Measurements from ENCODE around the gene TMEM25. TPM values are rescaled to one million over a fixed set of nuclear protein-coding genes. Genes with fewer than 3 reads are reported as not detected.
"Not testable (repeated sequence)": the region's sequence is repeated elsewhere in the genome, so short reads cannot be mapped to it uniquely, and the experiment has no call there.

TMEM25 gene
- total RNA-seq: 5.5 and 7.9 TPM in 2 replicates

DNA sequence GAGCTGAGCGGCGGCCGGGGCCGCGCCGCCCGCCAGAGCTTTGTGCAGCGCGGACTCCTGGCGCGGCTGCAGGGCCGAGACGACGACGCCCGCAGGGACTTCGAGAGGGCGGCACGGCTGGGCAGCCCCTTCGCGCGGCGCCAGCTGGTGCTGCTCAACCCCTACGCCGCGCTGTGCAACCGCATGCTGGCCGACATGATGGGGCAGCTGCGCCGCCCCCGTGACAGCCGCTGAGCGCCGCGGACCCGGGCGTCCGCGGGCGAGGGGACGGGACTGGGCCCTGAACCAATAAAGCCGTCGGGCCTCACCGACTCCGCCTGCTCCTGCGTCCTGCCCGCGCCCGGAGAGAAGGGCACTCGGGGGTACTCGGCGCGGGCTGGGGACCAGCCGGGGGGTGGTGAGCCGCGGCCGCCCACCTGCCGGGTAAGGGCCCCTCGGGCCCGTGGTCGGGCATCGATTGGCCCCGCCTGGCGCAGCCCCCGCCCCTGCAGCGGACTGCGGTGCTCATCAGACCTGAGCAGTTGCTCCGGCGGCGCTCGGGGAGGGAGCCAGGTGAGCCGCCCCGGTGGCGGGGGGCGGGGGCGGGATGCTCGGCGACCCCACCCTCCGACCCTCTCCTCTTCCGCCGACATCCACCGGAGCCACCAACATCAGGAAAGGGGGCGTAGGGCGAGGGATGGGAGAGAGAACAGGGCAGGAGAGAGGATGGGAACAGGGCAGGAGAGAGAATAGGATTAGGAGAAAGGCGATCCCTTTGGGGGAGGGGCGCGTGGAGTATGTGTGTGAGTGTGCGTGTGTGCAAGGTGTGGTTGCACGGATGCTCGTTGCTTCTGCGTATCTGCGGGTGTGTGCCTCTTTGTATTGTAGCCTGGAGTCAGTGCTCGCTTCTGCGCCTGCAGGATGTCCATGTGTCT is at the start of gene TMEM25:
Gene TMEM25 (plus strand): TSS at position 510 of the 914 bp plus-strand sequence. CDS start 610 bp downstream, outside the sequence.
- intact Hi-C loops (cut with micrococcal nuclease): loop anchor here (2.0 kb wide), 1 partner anchor 36 kb away; no protein-coding TSS in a partner anchor

DNA sequence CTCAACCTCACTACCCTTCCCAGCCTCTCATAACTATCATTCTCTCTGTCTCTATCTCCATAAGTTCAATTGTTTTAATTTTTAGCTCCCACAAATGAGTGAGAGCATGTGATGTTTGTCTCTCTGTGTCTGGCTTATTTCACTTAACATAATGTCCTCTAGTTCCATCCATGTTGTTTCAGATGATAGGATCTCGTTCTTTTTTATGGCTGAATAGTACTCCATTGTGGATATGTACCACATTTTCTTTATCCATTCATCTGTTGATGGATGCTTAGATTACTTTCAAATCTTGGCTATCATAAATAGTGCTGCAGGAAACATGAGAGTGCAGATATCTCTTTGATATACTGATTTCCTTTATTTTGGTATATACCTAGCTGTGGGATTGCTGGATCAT is 49.8 kb upstream of the TMEM25 start:
- intact Hi-C loops (cut with micrococcal nuclease): not testable (repeated sequence)

DNA sequence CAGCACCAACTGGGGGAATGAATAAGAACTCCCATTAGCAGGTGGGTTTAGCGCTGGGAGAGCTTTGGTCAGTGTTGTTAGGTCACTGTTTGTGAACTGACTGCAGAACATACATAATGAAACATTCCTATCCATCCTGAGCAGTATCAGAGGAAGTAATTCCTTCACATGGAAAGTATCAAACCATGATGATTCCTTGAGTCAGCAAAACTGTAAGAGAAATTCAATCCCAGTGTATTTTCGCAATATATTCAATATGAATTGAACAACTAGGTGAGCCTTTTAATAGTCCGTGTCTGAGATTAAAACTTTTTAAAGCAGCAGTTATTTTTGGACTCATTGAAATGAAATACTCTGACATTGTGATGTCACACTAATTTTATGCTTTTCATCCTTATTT is 46.6 kb upstream of the TMEM25 start:
- intact Hi-C loops (cut with micrococcal nuclease): no loop called here

DNA sequence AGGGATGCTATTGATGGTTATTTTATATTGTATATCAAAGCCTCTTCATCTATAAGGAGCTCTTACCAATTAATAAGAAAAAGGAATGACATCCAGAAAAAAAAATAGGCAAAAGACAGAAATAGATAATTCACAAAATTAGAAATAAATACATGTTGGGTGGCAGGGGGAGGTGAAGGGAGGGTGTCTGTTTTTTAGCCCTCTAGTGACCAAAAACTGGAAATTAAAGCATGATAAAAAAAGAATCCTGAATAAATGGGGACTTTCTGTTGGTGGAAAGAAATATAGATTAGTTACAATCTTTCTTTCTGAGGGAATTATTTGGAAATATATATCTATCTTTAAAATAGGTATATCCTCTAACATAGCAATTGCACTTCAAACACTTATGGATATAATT is 45.7 kb upstream of the TMEM25 start:
- intact Hi-C loops (cut with micrococcal nuclease): no loop called here

DNA sequence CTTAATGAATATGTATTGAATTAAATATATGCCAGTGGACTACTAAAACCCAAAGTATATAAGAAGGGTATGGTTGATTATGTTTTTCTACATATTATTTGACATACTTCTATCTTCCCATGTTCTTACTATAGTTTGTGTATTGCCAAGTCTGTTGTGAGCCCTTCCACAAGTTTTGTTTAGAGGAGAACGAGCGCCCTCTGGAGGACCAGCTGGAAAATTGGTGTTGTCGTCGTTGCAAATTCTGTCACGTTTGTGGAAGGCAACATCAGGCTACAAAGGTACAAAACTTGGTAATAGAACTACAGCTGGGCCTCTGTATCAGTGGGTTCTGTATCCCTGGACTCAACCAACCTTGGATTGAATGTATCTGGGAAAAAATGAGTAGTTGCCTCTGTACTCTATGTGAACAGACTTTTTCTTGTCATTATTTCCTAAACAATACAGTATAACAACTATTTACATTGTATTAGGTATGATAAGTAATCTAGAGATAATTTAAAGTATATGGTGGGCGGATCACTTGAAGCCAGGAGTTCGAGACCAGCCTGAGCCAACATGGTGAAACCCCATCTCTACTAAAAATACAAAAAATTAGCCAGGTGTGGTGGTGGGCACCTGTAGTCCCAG is 42.4 kb upstream of the TMEM25 start:
- intact Hi-C loops (cut with micrococcal nuclease): loop anchor here (1.0 to 2.0 kb wide), 4 partner anchors 50 to 343 kb away; partner anchors contain the start of gene ATP5MG

DNA sequence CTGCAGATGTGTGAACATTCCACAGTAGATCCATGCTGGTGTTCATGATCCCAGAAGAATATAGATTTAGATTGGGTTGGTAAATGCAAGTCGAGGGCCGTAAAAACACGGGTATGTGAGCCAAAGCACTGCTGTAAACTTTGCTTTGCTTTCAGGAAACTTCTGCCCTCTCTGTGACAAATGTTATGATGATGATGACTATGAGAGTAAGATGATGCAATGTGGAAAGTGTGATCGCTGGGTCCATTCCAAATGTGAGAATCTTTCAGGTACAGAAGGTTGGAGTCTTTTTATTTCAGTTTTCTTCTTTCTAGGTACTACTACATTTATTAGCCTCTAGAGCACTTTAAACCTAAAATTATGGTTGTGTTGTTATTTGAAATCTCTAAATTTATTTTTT is 40.0 kb upstream of the TMEM25 start:
- intact Hi-C loops (cut with micrococcal nuclease): no loop called here

DNA sequence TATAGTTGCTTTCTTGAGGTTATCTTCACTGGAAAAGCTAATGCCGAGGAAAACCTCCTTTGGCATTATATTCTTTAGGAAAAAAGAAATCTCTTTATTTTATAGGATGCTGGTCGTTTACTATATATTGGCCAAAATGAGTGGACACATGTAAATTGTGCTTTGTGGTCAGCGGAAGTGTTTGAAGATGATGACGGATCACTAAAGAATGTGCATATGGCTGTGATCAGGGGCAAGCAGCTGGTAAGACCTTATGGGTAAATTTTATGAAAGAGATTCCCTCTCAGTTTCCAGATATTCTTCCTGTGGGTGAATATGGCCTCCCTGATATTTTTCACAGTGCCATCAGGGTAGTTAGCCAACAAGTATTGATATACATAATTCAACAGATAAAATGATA is 33.2 kb upstream of the TMEM25 start:
- intact Hi-C loops (cut with micrococcal nuclease): no loop called here

DNA sequence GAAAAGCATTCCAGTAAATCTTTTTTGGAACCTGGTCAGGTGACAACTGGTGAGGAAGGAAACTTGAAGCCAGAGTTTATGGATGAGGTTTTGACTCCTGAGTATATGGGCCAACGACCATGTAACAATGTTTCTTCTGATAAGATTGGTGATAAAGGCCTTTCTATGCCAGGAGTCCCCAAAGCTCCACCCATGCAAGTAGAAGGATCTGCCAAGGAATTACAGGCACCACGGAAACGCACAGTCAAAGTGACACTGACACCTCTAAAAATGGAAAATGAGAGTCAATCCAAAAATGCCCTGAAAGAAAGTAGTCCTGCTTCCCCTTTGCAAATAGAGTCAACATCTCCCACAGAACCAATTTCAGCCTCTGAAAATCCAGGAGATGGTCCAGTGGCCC is 27.8 kb upstream of the TMEM25 start:
- intact Hi-C loops (cut with micrococcal nuclease): no loop called here

DNA sequence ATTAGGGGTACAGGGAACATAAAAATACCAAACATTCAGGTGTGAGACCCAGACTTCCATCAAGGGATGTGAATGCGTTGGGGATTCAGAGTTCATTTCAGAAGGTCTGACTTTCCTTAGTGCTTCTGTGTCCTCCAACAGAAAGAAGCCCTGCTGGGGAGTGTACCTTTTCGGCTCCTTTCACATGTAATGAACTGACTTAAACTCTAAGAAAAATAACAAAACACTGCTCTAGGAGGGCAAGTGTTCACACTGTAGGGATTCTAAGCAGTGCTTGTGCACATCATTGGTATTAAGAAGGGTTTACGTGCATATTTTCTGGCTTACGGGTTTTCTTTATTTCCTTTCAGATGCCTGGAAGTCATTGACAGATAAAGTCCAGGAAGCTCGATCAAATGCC is 19.4 kb upstream of the TMEM25 start:
- intact Hi-C loops (cut with micrococcal nuclease): no loop called here

DNA sequence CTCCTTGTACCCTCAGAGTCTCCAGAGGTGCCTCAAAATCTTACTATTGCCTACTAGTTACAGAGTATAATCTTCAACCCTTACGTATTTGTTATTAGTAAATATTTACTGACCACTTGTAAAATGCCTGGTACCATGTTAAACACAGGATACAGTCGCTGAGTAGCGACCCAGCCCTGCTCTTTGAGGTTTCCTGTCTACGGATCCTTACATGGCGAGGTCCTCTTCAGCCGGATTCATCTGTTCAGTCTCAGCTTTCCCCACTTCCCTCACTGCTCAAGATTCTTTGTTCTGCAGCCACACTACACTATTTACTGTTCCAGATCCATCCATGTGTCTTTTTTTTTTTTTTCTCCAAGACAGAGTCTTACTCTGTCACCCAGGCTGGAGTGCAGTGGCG is 16.9 kb upstream of the TMEM25 start:
- intact Hi-C loops (cut with micrococcal nuclease): no loop called here

DNA sequence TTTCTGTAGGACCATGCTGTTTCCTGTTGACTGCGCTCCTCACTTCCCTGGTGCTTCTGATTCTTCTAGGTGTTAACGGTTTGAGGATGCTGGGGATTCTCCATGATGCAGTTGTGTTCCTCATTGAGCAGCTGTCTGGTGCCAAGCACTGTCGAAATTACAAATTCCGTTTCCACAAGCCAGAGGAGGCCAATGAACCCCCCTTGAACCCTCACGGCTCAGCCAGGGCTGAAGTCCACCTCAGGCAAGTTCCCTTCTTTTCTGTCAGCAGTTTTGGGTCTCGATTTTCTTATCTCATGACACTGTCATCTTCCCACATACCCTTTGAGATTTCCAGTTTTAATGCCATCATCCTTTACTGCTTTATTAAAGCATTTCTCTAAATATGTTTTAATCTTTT is 11.4 kb upstream of the TMEM25 start:
- intact Hi-C loops (cut with micrococcal nuclease): no loop called here

DNA sequence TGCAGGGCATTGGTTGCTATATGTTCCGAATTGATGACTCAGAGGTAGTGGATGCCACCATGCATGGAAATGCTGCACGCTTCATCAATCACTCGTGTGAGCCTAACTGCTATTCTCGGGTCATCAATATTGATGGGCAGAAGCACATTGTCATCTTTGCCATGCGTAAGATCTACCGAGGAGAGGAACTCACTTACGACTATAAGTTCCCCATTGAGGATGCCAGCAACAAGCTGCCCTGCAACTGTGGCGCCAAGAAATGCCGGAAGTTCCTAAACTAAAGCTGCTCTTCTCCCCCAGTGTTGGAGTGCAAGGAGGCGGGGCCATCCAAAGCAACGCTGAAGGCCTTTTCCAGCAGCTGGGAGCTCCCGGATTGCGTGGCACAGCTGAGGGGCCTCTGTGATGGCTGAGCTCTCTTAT is 9.1 kb upstream of the TMEM25 start:
- intact Hi-C loops (cut with micrococcal nuclease): no loop called here

DNA sequence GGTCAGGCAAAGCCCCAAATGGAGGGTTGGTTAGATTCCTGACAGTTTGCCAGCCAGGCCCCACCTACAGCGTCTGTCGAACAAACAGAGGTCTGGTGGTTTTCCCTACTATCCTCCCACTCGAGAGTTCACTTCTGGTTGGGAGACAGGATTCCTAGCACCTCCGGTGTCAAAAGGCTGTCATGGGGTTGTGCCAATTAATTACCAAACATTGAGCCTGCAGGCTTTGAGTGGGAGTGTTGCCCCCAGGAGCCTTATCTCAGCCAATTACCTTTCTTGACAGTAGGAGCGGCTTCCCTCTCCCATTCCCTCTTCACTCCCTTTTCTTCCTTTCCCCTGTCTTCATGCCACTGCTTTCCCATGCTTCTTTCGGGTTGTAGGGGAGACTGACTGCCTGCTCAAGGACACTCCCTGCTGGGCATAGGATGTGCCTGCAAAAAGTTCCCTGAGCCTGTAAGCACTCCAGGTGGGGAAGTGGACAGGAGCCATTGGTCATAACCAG is 8.4 kb upstream of the TMEM25 start:
- intact Hi-C loops (cut with micrococcal nuclease): no loop called here

DNA sequence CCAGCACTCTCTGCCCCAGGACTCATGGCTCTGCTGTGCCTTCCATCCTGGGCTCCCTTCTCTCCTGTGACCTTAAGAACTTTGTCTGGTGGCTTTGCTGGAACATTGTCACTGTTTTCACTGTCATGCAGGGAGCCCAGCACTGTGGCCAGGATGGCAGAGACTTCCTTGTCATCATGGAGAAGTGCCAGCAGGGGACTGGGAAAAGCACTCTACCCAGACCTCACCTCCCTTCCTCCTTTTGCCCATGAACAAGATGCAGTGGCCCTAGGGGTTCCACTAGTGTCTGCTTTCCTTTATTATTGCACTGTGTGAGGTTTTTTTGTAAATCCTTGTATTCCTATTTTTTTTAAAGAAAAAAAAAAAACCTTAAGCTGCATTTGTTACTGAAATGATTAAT is 6.6 kb upstream of the TMEM25 start:
- intact Hi-C loops (cut with micrococcal nuclease): no loop called here

DNA sequence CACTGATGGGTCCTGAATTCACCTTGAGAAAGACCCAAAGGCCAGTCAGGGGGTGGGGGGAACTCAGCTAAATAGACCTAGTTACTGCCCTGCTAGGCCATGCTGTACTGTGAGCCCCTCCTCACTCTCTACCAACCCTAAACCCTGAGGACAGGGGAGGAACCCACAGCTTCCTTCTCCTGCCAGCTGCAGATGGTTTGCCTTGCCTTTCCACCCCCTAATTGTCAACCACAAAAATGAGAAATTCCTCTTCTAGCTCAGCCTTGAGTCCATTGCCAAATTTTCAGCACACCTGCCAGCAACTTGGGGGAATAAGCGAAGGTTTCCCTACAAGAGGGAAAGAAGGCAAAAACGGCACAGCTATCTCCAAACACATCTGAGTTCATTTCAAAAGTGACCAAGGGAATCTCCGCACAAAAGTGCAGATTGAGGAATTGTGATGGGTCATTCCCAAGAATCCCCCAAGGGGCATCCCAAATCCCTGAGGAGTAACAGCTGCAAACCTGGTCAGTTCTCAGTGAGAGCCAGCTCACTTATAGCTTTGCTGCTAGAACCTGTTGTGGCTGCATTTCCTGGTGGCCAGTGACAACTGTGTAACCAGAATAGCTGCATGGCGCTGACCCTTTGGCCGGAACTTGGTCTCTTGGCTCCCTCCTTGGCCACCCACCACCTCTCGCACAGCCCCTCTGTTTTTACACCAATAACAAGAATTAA is 6.1 kb upstream of the TMEM25 start:
- intact Hi-C loops (cut with micrococcal nuclease): no loop called here

DNA sequence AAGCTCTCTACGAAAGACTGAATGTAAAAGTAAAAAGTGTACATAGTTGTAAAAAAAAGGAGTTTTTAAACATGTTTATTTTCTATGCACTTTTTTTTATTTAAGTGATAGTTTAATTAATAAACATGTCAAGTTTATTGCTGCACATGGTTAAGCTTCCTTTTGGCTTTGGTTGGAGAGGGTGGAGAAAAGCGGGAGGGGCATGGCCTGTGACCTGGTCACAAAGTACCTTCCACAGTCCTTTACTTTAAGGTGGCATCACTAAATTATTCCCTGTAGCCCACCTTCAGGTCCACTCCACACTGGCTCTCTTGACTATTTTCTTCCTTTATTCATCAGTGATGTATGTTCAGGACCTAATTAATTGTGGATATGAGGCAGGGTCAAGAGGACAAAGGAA is 4.3 kb upstream of the TMEM25 start:
- intact Hi-C loops (cut with micrococcal nuclease): no loop called here

DNA sequence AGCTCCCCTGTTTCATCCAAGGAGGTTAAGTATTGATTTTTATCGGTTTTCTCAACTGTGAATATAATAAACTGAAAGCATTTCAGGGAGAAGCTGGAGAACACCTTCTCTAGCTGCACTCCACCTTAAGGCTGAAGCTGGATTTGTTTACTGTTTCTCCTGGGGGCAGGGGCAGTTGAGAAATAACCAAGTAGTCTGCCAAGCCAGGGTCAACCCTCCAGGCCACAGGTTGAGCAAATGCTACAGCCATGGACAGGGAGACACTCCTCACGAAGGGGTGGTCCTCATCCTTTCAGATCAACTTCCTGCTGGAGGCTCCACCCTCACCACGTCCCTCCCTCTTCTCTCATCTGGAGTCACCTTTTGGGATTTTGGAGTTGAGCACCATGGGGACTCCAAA is 3.9 kb upstream of the TMEM25 start, which contains the start of gene TTC36:
Gene TTC36 (plus strand): TSS at position 366 of the 400 bp plus-strand sequence. CDS start 21 bp downstream, at position 387.
- intact Hi-C loops (cut with micrococcal nuclease): no loop called here

DNA sequence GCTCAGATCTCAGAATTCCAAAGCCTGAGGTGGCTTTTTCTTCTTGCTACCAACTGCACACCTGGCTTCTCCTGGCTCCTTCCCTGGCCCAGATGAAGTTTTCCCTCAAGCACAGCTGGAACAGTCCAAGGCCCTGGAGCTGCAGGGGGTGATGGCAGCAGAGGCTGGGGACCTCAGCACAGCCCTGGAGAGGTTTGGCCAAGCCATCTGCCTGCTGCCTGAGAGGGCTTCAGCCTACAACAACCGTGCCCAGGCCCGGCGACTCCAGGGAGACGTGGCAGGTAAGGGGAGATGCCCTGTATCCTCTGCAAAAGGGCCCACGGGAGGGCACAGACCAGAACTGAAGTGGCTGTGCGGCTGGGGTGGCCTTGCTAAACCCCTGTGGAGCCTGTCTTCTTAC is 2.5 kb upstream of the TMEM25 start:
- intact Hi-C loops (cut with micrococcal nuclease): no loop called here

DNA sequence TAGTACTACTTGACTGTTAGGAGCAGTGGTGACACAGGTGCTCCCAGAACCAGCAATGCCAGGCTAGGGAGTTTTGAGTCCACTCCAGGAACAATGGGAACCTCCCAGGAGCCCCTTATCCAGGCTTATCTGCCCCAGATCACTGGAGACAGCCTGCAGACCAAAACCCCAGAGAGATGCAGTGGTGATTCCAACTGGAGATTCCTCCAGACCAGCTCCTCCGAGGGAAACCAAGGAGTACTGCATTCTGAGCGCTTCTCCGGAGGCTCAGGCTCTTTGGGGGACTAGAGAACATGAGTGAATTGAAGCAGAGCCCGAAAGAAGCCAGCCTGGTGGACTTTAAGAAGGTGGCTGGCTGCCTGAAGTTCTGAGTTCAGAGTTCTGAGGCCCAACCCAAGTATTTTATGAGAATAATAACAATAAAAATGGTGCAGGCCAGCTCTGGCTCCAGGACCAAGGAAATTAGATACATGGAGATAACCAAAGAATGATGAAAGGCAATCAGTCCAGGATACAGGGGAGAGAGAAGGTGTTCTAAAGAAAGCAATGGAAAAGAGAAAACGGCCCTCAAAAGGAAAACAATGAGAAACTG is 1.3 kb upstream of the TMEM25 start:
- intact Hi-C loops (cut with micrococcal nuclease): loop anchor here (2.0 kb wide), 1 partner anchor 37 kb away; no protein-coding TSS in a partner anchor

DNA sequence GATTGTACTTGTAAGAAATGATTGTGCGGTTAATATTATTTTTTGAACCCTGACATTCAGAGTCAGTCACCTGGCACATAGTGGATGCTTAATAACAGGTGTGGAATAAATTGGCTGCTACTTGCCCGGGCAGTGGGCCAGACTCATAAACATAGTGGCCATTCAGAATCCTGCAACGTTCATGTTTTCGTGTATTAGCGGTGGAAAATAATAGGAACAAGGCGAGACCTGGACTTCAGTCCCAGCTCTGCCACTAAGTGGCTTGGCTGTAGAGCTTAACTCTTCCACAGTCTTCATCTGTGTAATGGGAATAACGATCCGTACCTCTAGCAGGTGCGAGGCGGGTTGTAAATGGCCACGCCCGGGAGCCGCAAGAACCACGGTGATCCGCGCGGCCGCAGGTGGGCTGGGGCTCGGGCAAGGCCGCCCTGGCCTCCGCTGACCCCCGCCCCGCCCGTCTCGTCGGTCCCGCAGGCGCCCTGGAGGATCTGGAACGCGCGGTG is 761 bp upstream of the TMEM25 start:
- intact Hi-C loops (cut with micrococcal nuclease): loop anchor here (2.0 kb wide), 1 partner anchor 37 kb away; no protein-coding TSS in a partner anchor

DNA sequence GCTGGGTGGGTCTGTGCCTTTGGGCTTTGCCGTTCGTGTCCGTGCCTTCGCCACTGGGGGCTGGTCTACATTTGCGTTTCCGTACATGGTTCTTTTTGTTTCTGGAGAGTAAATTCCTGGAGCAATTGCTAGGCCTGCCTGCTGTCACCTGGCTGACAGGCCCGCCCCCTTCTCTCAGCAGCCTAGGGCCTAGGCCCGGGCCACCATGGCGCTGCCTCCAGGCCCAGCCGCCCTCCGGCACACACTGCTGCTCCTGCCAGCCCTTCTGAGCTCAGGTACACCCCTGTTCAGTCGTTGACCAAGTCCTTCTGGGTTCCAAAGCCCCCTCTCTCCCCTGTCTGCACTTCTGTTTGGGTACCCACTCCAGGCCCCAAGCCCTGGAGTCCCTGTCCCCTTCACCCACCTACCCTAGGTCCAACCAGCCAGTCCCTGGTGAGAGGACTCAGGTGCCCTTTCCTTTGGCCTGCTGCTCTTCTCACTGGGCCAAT is 649 bp downstream of the TMEM25 start:
- intact Hi-C loops (cut with micrococcal nuclease): loop anchor here (2.0 kb wide), 1 partner anchor 35 kb away; no protein-coding TSS in a partner anchor

Data from T-helper 2 cell treated with Interferon-gamma antibody and Interleukin-4, amounts not matched to agents 100 ng/mL and 5 ng/mL, for 36 hours (primary cell).